ENCODE data around the gene ATP13A5. TPM values are rescaled to one million over a fixed set of nuclear protein-coding genes. Genes with fewer than 3 reads are reported as not detected.
A peak's percentile ranks its signal among the peaks of the same experiment; 100 is the strongest.

The ATP13A5 gene
- total RNA-seq, 1 donor from 2014 or later = not detected

GRCh38 chr3:193271101-193271840 is 107.3 kb downstream of the ATP13A5 start:
- ATAC-seq = no peak

GRCh38 chr3:193270451-193270850 is 108.1 kb downstream of the ATP13A5 start:
- DNase-seq (ENCODE audit: low spot score) = no peak
- intact Hi-C loops (cut with DNase I) = no loop called here
- no peak for ATAC-seq

More at GRCh38 chr3:193271101-193271840, 107.3 kb downstream of the ATP13A5 start:
- intact Hi-C loops (cut with DNase I) = no loop called here
- no peak for DNase-seq (ENCODE audit: low spot score)

GRCh38 chr3:193269343-193270028 is 109.1 kb downstream of the ATP13A5 start:
- DNase-seq (ENCODE audit: low spot score) (no peak), ATAC-seq (peak; percentile 88)
- intact Hi-C loops (cut with DNase I) = no loop called here

GRCh38 chr3:193262707-193263106 is 115.8 kb downstream of the ATP13A5 start:
- ATAC-seq (no peak), DNase-seq (ENCODE audit: low spot score) (no peak)
- intact Hi-C loops (cut with DNase I) = no loop called here

- intact Hi-C loops (cut with DNase I) = no loop called here
- no peak for ATAC-seq
- no peak for DNase-seq (ENCODE audit: low spot score)
Measured at GRCh38 chr3:193261970-193262369, 116.6 kb downstream of the ATP13A5 start.

- intact Hi-C loops (cut with DNase I) = no loop called here
- ATAC-seq (no peak), DNase-seq (ENCODE audit: low spot score) (no peak)
Measured at GRCh38 chr3:193253986-193254660, 124.4 kb downstream of the ATP13A5 start.

GRCh38 chr3:193250492-193250891 is 128.1 kb downstream of the ATP13A5 start:
- intact Hi-C loops (cut with DNase I) = no loop called here
- DNase-seq (ENCODE audit: low spot score) (no peak), ATAC-seq (no peak)

GRCh38 chr3:193248848-193249468 is 129.6 kb downstream of the ATP13A5 start:
- intact Hi-C loops (cut with DNase I) = no loop called here
- no peak for DNase-seq (ENCODE audit: low spot score)

GRCh38 chr3:193243571-193243970 is 135.0 kb downstream of the ATP13A5 start:
- DNase-seq (ENCODE audit: low spot score) (no peak), ATAC-seq (no peak)
- intact Hi-C loops (cut with DNase I) = no loop called here

More at GRCh38 chr3:193248848-193249468, 129.6 kb downstream of the ATP13A5 start:
- no peak for ATAC-seq

- no peak for ATAC-seq
- no peak for DNase-seq (ENCODE audit: low spot score)
- intact Hi-C loops (cut with DNase I) = no loop called here
Measured at GRCh38 chr3:193241716-193242115, 136.8 kb downstream of the ATP13A5 start.

GRCh38 chr3:193240850-193241706 is 137.5 kb downstream of the ATP13A5 start, which contains the start of gene PLAAT1:
TSS of gene PLAAT1 (plus strand) at chr3:193241222. CDS start at chr3:193255651, 14,429 bp downstream.
- ATAC-seq = peak; percentile 93
- DNase-seq (ENCODE audit: low spot score) = peak; percentile 63
- intact Hi-C loops (cut with DNase I) = no loop called here

GRCh38 chr3:193240436-193240849 is 138.1 kb downstream of the ATP13A5 start:
- intact Hi-C loops (cut with DNase I) = no loop called here
- no peak for DNase-seq (ENCODE audit: low spot score)
- peak; percentile 16 for ATAC-seq

- no peak for ATAC-seq
- intact Hi-C loops (cut with DNase I) = no loop called here
- DNase-seq (ENCODE audit: low spot score) = no peak
Measured at GRCh38 chr3:193237030-193237429, 141.5 kb downstream of the ATP13A5 start.

- DNase-seq (ENCODE audit: low spot score) (no peak), ATAC-seq (no peak)
- intact Hi-C loops (cut with DNase I) = no loop called here
Measured at GRCh38 chr3:193236599-193236998, 142.0 kb downstream of the ATP13A5 start.

GRCh38 chr3:193231201-193231600 is 147.4 kb downstream of the ATP13A5 start:
- intact Hi-C loops (cut with DNase I) = no loop called here
- no peak for DNase-seq (ENCODE audit: low spot score)
- no peak for ATAC-seq

- no peak for DNase-seq (ENCODE audit: low spot score)
- ATAC-seq = no peak
- intact Hi-C loops (cut with DNase I) = no loop called here
Measured at GRCh38 chr3:193230610-193231009, 147.9 kb downstream of the ATP13A5 start.

- intact Hi-C loops (cut with DNase I) = no loop called here
- ATAC-seq = no peak
- no peak for DNase-seq (ENCODE audit: low spot score)
Measured at GRCh38 chr3:193229851-193230420, 148.6 kb downstream of the ATP13A5 start.

- DNase-seq (ENCODE audit: low spot score) (no peak), ATAC-seq (no peak)
- intact Hi-C loops (cut with DNase I) = no loop called here
Measured at GRCh38 chr3:193228206-193228605, 150.3 kb downstream of the ATP13A5 start.

Measured in sciatic nerve (tissue), 2 donors.